ENCODE results near the gene RGS3.
A peak's percentile ranks its signal among the peaks of the same experiment; 100 is the strongest.
"Not testable (repeated sequence)": the region's sequence is repeated elsewhere in the genome, so short reads cannot be mapped to it uniquely, and the experiment has no call there.

The RGS3 gene

GRCh38 chr9:113467183-113467582, 3.7 kb downstream of the RGS3 start:
- DNase-seq: no peak

GRCh38 chr9:113468716-113469448, 5.4 kb downstream of the RGS3 start:
- DNase-seq: no peak

- DNase-seq: no peak
Measured at GRCh38 chr9:113471143-113471542, 7.6 kb downstream of the RGS3 start.

- DNase-seq: no peak
Measured at GRCh38 chr9:113471566-113471965, 8.0 kb downstream of the RGS3 start.

GRCh38 chr9:113472199-113472598, 8.7 kb downstream of the RGS3 start:
- DNase-seq: no peak

- no peak for DNase-seq
Measured at GRCh38 chr9:113474360-113475028, 11.0 kb downstream of the RGS3 start.

- no peak for DNase-seq
Measured at GRCh38 chr9:113475031-113475430, 11.5 kb downstream of the RGS3 start.

GRCh38 chr9:113475992-113476391, 12.5 kb downstream of the RGS3 start:
- DNase-seq: no peak

GRCh38 chr9:113476511-113476916, 13.0 kb downstream of the RGS3 start:
- no peak for DNase-seq

GRCh38 chr9:113477058-113477457, 13.5 kb downstream of the RGS3 start:
- no peak for DNase-seq

- no peak for DNase-seq
Measured at GRCh38 chr9:113477661-113478060, 14.1 kb downstream of the RGS3 start.

GRCh38 chr9:113479174-113479621, 15.7 kb downstream of the RGS3 start:
- DNase-seq: no peak

GRCh38 chr9:113480612-113481011, 17.1 kb downstream of the RGS3 start:
- no peak for DNase-seq

- DNase-seq: peak; percentile 91
Measured at GRCh38 chr9:113481176-113481787, 17.8 kb downstream of the RGS3 start.

- DNase-seq: no peak
Measured at GRCh38 chr9:113482341-113482740, 18.8 kb downstream of the RGS3 start.

GRCh38 chr9:113482991-113483675, 19.6 kb downstream of the RGS3 start:
- DNase-seq: no peak

GRCh38 chr9:113483676-113484257, 20.2 kb downstream of the RGS3 start:
- no peak for DNase-seq

GRCh38 chr9:113484258-113484730, 20.8 kb downstream of the RGS3 start:
- DNase-seq: no peak

- DNase-seq: no peak
Measured at GRCh38 chr9:113485761-113486115, 22.2 kb downstream of the RGS3 start.

GRCh38 chr9:113486327-113486726, 22.8 kb downstream of the RGS3 start:
- no peak for DNase-seq

- DNase-seq: no peak
Measured at GRCh38 chr9:113488071-113488470, 24.5 kb downstream of the RGS3 start.

GRCh38 chr9:113488490-113488889, 25.0 kb downstream of the RGS3 start:
- no peak for DNase-seq

- not testable (repeated sequence) for DNase-seq
Measured at GRCh38 chr9:113491147-113491546, 27.6 kb downstream of the RGS3 start.

All from NCI-H748 treated with DMSO at 0.1 percent for 48 hours (cell line).